Endothelial cell of umbilical vein (primary cell): ENCODE measurements around the gene LARGE1. TPM values are rescaled to one million over a fixed set of nuclear protein-coding genes. Genes with fewer than 3 reads are reported as not detected.

Experiments
- BruUV-seq: library from RNA; stranded (reverse); fragments of 400-500 nt; replicated peaks from 2 replicates; lab custom pipeline; 2021; lab: Mats Ljungman, UMichigan
- CTCF ChIA-PET: fragments of 300-600, 350-600 bp; sonication (Branson Sonifier 250); formaldehyde crosslinking; loops from one replicate; lab custom pipeline; 2021; ENCODE audit warnings: antibody characterized with exemption, inconsistent platforms; lab: Charles Lee
- POLR2A ChIA-PET: fragments of 300-600, 350-600 bp; sonication (Branson Sonifier 250); formaldehyde crosslinking; loops from one replicate; lab custom pipeline; 2021; ENCODE audit warnings: antibody characterized with exemption, inconsistent platforms; lab: Charles Lee
- DNase-seq: peaks from one replicate; pipeline ENCODE4 v3.0.0-alpha.2; 2011; ENCODE audit warnings: low read depth, low spot score
- FAIRE-seq: peaks from 2 replicates; lab custom pipeline; 2011; peaks lifted over from hg19 to GRCh38; lab: Jason Lieb, UNC
- H2AFZ ChIP-seq: 2 replicates; pipeline ENCODE4 v1.6.0; 2012; ENCODE audit warnings: low read depth, low read length, control low read depth, inconsistent platforms
- H3K27ac ChIP-seq: 2 replicates; pipeline ENCODE4 v1.5.1; 2011; ENCODE audit warnings: low read depth, mild to moderate bottlenecking, control low read depth, low read length, moderate library complexity; ENCODE audit not compliant: insufficient read depth
- H3K27me3 ChIP-seq, 2 experiments: 2 replicates each; pipeline versions ENCODE4 v1.6.0 to v1.6.1; 2011; ENCODE audit warnings: low read length in 2 of 2, mixed read lengths in 1 of 2; ENCODE audit not compliant: control insufficient read depth in 2 of 2, insufficient read depth in 2 of 2
- H3K36me3 ChIP-seq, 2 experiments: 2 replicates in 1 of 2; 3 replicates in 1 of 2; pipeline ENCODE4 v1.5.1; 2011; ENCODE audit warnings: low read length in 2 of 2, mild to moderate bottlenecking in 1 of 2, moderate library complexity in 1 of 2; ENCODE audit not compliant: control insufficient read depth in 2 of 2, insufficient read depth in 2 of 2; ENCODE audit errors: extremely low read depth in 1 of 2
- H3K4me1 ChIP-seq: 3 replicates; pipeline ENCODE4 v1.5.1; 2011; ENCODE audit warnings: mild to moderate bottlenecking, low read length; ENCODE audit not compliant: control insufficient read depth, insufficient read depth; ENCODE audit errors: extremely low read depth
- H3K4me2 ChIP-seq: 2 replicates; pipeline ENCODE4 v1.6.1; 2011; ENCODE audit warnings: low read length, control low read depth, mixed read lengths; ENCODE audit not compliant: insufficient read depth
- H3K4me3 ChIP-seq, 3 experiments: fragments of 200-600 bp in 1 of 3; sonication (generic), shearing (Covaris generic) in 1 of 3; replicated peaks in 1 of 3; 2 replicates each; pipeline ENCODE4 v1.5.1; 2011 to 2016; ENCODE audit warnings: control low read depth in 3 of 3, low read length in 3 of 3, mild to moderate bottlenecking in 2 of 3, inconsistent platforms in 1 of 3, low read depth in 1 of 3, moderate library complexity in 1 of 3; ENCODE audit not compliant: insufficient read depth in 1 of 3
- H3K79me2 ChIP-seq: 2 replicates; pipeline ENCODE4 v1.6.0; 2012; ENCODE audit warnings: low read length, inconsistent platforms; ENCODE audit not compliant: control insufficient read depth, insufficient read depth
- H3K9ac ChIP-seq: replicated peaks from 2 replicates; pipeline ENCODE3; 2011; ENCODE audit warnings: low read length, control low read depth; ENCODE audit not compliant: insufficient read depth; ENCODE audit errors: extremely low read depth
- H3K9me1 ChIP-seq: replicated peaks from 3 replicates; pipeline ENCODE4 v1.6.0; 2011; ENCODE audit warnings: mild to moderate bottlenecking, low read length; ENCODE audit not compliant: control insufficient read depth, insufficient read depth; ENCODE audit errors: extremely low read depth
- H3K9me3 ChIP-seq: replicated peaks from 2 replicates; pipeline ENCODE4 v1.5.1; 2012; ENCODE audit warnings: low read length, inconsistent platforms; ENCODE audit not compliant: control insufficient read depth, insufficient read depth
- H4K20me1 ChIP-seq: replicated peaks from 2 replicates; pipeline ENCODE3; 2011; ENCODE audit warnings: mild to moderate bottlenecking, low read length; ENCODE audit not compliant: control insufficient read depth, insufficient read depth; ENCODE audit errors: extremely low read depth
- JUN ChIP-seq: IDR thresholded peaks from 2 replicates; pipeline ENCODE4 v1.6.1; 2011; ENCODE audit warnings: borderline replicate concordance, low read depth; ENCODE audit not compliant: insufficient read length, insufficient read depth
- MYC ChIP-seq: IDR thresholded peaks from one replicate; pipeline ENCODE4 v1.6.1; 2011; ENCODE audit warnings: mild to moderate bottlenecking, low read depth, low read length
- POLR2AphosphoS5 ChIP-seq: IDR thresholded peaks from 2 replicates; pipeline ENCODE4 v1.6.1; 2012; ENCODE audit warnings: low read depth, mild to moderate bottlenecking, control low read depth, low read length, moderate library complexity; ENCODE audit not compliant: insufficient read depth
- dilution Hi-C: fragments of 300-500 bp; cut with MboI; formaldehyde crosslinking; loops from one replicate; pipeline ENCODE4 v1.15.0; 2019; ENCODE audit warnings: low sequenced_read_pairs; ENCODE audit not compliant: extremely low pct_ligation_motif_present
- intact Hi-C: fragments of 100-400 bp; cut with micrococcal nuclease; formaldehyde crosslinking; loops from one replicate; pipeline ENCODE4 v1.10.0; 2022
- polyA plus RNA-seq, 4 experiments: library from polyadenylated mRNA; depleted of rRNA in 3 of 4; stranded (reverse) in 3 of 4; unstranded in 1 of 4; fragments of >200 nt; gene quantifications; 2 replicates each; pipeline versions ENCODE4 v1.2.1 to v1.2.3, GENCODE V29; 2011 to 2012; ENCODE audit warnings: missing spikeins in 1 of 4
- total RNA-seq: library from RNA; stranded (reverse); gene quantifications from 2 replicates; pipeline ENCODE4 v1.2.3, GENCODE V29; 2021

Gene LARGE1
- total and polyA plus RNA-seq, 2 donors (not counting 3 experiments of a cell fraction or from before 2014, with no cell fraction given): 0.95 to 4.4 TPM

DNA sequence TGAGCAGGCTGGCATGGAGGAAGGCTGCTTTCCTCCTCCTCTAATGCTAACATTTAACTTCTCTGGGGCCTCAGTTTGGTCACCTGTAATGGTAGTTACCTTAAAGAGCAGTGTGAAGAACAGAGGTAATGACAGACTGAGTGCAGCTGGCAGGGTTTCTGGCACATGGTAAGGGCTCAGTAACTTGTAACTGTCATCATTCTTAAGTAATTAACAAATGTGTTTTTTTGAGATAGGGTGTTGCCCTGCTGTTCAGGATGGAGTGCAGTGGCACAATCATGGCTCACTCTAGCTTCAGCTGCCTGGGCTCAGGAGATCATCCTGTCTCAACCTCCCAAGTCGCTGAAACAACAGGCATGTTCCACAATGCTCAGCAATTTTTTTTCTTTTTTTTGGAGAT lies 620.1 kb downstream of the LARGE1 start:
- CTCF ChIA-PET: no interaction called here
- dilution Hi-C loops (no loop called here), intact Hi-C loops (loop anchor here (5.0 kb wide), 1 partner anchor 1722 kb away; no protein-coding TSS in a partner anchor)

GRCh38 chr22:33299245-33299956 lies 620.9 kb downstream of the LARGE1 start:
- Histone ChIP-seq H3K27ac (no peak overlapping the region), H2AFZ (no peak overlapping the region), H3K4me2 (no peak overlapping the region), H3K9me3 (peaks cover 3% of the 10 kb centered on the region), H3K9me1 (no peaks in the 10 kb centered on the region), H3K9ac (no peak overlapping the region), H3K27me3 (no peaks in the 10 kb centered on the region), H3K4me3 (no peak overlapping the region), H3K79me2 (no peaks in the 10 kb centered on the region), H4K20me1 (no peaks in the 10 kb centered on the region), H3K4me1 (no peaks in the 10 kb centered on the region), H3K36me3 (no peaks in the 10 kb centered on the region)
- no peak for TF ChIP-seq JUN
- TF ChIP-seq MYC: no peak
- ChIA-PET POLR2A (no interaction called here), CTCF (interaction anchor here (0.9 to 1.4 kb wide), 2 partner anchors 9 to 11 kb away, joined by 3 to 4 read pairs; no protein-coding TSS in a partner anchor)
- no peak for FAIRE-seq
- BruUV-seq: no TSS peak
- intact Hi-C loops: no loop called here
- dilution Hi-C loops: no loop called here
- no peak for DNase-seq

More for the DNA sequence above, 620.1 kb downstream of the LARGE1 start:
- POLR2A ChIA-PET: no interaction called here
- Histone ChIP-seq H3K27me3 (no peaks in the 10 kb centered on the region), H3K9ac (no peak overlapping the region), H3K9me3 (peaks cover 1% of the 10 kb centered on the region), H3K79me2 (no peaks in the 10 kb centered on the region), H3K27ac (no peak overlapping the region), H2AFZ (no peak overlapping the region), H3K4me3 (no peak overlapping the region), H3K4me1 (no peaks in the 10 kb centered on the region), H4K20me1 (no peaks in the 10 kb centered on the region), H3K9me1 (no peaks in the 10 kb centered on the region), H3K4me2 (no peak overlapping the region), H3K36me3 (no peaks in the 10 kb centered on the region)
- BruUV-seq: no TSS peak
- DNase-seq (no peak), FAIRE-seq (no peak)
- no peak for TF ChIP-seq POLR2AphosphoS5
